ENCODE results near the gene PCBP3.

PCBP3 gene

GRCh38 chr21:45727390-45727789 is 83.9 kb downstream of the PCBP3 start:
- DNase-seq = no peak

- no peak for DNase-seq
These were observed 91.9 kb downstream of the PCBP3 start for GRCh38 chr21:45735259-45736000.

- no peak for DNase-seq
These were observed 92.6 kb downstream of the PCBP3 start for GRCh38 chr21:45736042-45736689.

- DNase-seq = no peak
These were observed 93.4 kb downstream of the PCBP3 start for GRCh38 chr21:45736690-45737484.

GRCh38 chr21:45737485-45738166 is 94.1 kb downstream of the PCBP3 start:
- DNase-seq = no peak

- no peak for DNase-seq
These were observed 95.9 kb downstream of the PCBP3 start for GRCh38 chr21:45739218-45740087.

GRCh38 chr21:45740088-45740440 is 96.5 kb downstream of the PCBP3 start:
- DNase-seq = no peak

- no peak for DNase-seq
These were observed 97.2 kb downstream of the PCBP3 start for GRCh38 chr21:45740491-45741357.

GRCh38 chr21:45741691-45742090 is 98.2 kb downstream of the PCBP3 start:
- DNase-seq = no peak

- DNase-seq = no peak
These were observed 98.7 kb downstream of the PCBP3 start for GRCh38 chr21:45742247-45742646.

- no peak for DNase-seq
These were observed 101.7 kb downstream of the PCBP3 start for GRCh38 chr21:45745256-45745655.

GRCh38 chr21:45747233-45747766 is 103.8 kb downstream of the PCBP3 start:
- no peak for DNase-seq

- DNase-seq = no peak
These were observed 104.4 kb downstream of the PCBP3 start for GRCh38 chr21:45747802-45748445.

GRCh38 chr21:45748593-45748992 is 105.1 kb downstream of the PCBP3 start:
- DNase-seq = no peak

- DNase-seq = no peak
These were observed 106.4 kb downstream of the PCBP3 start for GRCh38 chr21:45749974-45750373.

GRCh38 chr21:45750936-45751335 is 107.4 kb downstream of the PCBP3 start:
- DNase-seq = no peak

- no peak for DNase-seq
These were observed 109.9 kb downstream of the PCBP3 start for GRCh38 chr21:45753445-45753844.

GRCh38 chr21:45756029-45756428 is 112.5 kb downstream of the PCBP3 start:
- DNase-seq = no peak

GRCh38 chr21:45756669-45757068 is 113.1 kb downstream of the PCBP3 start:
- no peak for DNase-seq

GRCh38 chr21:45761704-45762103 is 118.2 kb downstream of the PCBP3 start:
- DNase-seq = no peak
